ENCODE data around the gene LRRC28. TPM values are rescaled to one million over a fixed set of nuclear protein-coding genes. Genes with fewer than 3 reads are reported as not detected.

Gene LRRC28
- total RNA-seq, 1 donor from 2014 or later, result 27.8 TPM

- DNase-seq (ENCODE audit: low read depth), result peak; percentile 93
These were observed 1.9 kb upstream of the LRRC28 start, which contains the start of gene TTC23 for GRCh38 chr15:99249270-99249841. Gene TTC23, minus strand, starts transcription at chr15:99249581. Its CDS starts 20,869 bp downstream, at chr15:99228712.

- DNase-seq (ENCODE audit: low read depth), result no peak
These were observed 1.3 kb upstream of the LRRC28 start for GRCh38 chr15:99250001-99250400.

GRCh38 chr15:99250494-99250856 lies 806 bp upstream of the LRRC28 start:
- no peak for DNase-seq (ENCODE audit: low read depth)

GRCh38 chr15:99252326-99252725 lies 1.0 kb downstream of the LRRC28 start:
- DNase-seq (ENCODE audit: low read depth), result no peak

GRCh38 chr15:99253381-99254090 lies 2.3 kb downstream of the LRRC28 start:
- DNase-seq (ENCODE audit: low read depth), result no peak

- no peak for DNase-seq (ENCODE audit: low read depth)
These were observed 5.9 kb downstream of the LRRC28 start for GRCh38 chr15:99257107-99257750.

GRCh38 chr15:99264125-99264524 lies 12.8 kb downstream of the LRRC28 start:
- peak; percentile 14 for DNase-seq (ENCODE audit: low read depth)

GRCh38 chr15:99265541-99266070 lies 14.3 kb downstream of the LRRC28 start:
- DNase-seq (ENCODE audit: low read depth), result no peak

GRCh38 chr15:99267957-99268356 lies 16.7 kb downstream of the LRRC28 start:
- no peak for DNase-seq (ENCODE audit: low read depth)

- no peak for DNase-seq (ENCODE audit: low read depth)
These were observed 17.1 kb downstream of the LRRC28 start for GRCh38 chr15:99268431-99268830.

GRCh38 chr15:99273801-99274200 lies 22.5 kb downstream of the LRRC28 start:
- no peak for DNase-seq (ENCODE audit: low read depth)

- no peak for DNase-seq (ENCODE audit: low read depth)
These were observed 23.8 kb downstream of the LRRC28 start for GRCh38 chr15:99275061-99275460.

- DNase-seq (ENCODE audit: low read depth), result no peak
These were observed 24.3 kb downstream of the LRRC28 start for GRCh38 chr15:99275525-99276128.

GRCh38 chr15:99279290-99279689 lies 28.0 kb downstream of the LRRC28 start:
- no peak for DNase-seq (ENCODE audit: low read depth)

- no peak for DNase-seq (ENCODE audit: low read depth)
These were observed 28.5 kb downstream of the LRRC28 start for GRCh38 chr15:99279827-99280226.

- DNase-seq (ENCODE audit: low read depth), result peak; percentile 33
These were observed 30.8 kb downstream of the LRRC28 start for GRCh38 chr15:99282121-99282520.

- peak; percentile 37 for DNase-seq (ENCODE audit: low read depth)
These were observed 31.3 kb downstream of the LRRC28 start for GRCh38 chr15:99282586-99282985.

GRCh38 chr15:99283717-99284116 lies 32.4 kb downstream of the LRRC28 start:
- no peak for DNase-seq (ENCODE audit: low read depth)

GRCh38 chr15:99291643-99292042 lies 40.4 kb downstream of the LRRC28 start:
- no peak for DNase-seq (ENCODE audit: low read depth)

GRCh38 chr15:99295840-99296239 lies 44.6 kb downstream of the LRRC28 start:
- no peak for DNase-seq (ENCODE audit: low read depth)

GRCh38 chr15:99296386-99296785 lies 45.1 kb downstream of the LRRC28 start:
- no peak for DNase-seq (ENCODE audit: low read depth)

- DNase-seq (ENCODE audit: low read depth), result no peak
These were observed 52.6 kb downstream of the LRRC28 start for GRCh38 chr15:99303907-99304306.

Data from renal cortical epithelial cell (primary cell).